Thoracic aorta (tissue), 2 donors: ENCODE data around the gene GABBR2. TPM values are rescaled to one million over a fixed set of nuclear protein-coding genes. Genes with fewer than 3 reads are reported as not detected.

Experiments used
- ATAC-seq: fragments of 150-250 bp; one replicate; pipeline ENCODE4 v1.8.0; 2017; ENCODE audit warnings: low read depth; ENCODE audit not compliant: insufficient number of reproducible peaks, low FRiP score
- DNase-seq: peaks from one replicate; pipeline ENCODE4 v3.0.0-alpha.2; 2020; ENCODE audit warnings: low spot score
- H3K27ac ChIP-seq, 2 donors: fragments of 200-600 bp; sonication (generic); 1 replicate in 1 of 2; 2 replicates in 1 of 2; pipeline ENCODE4 v1.5.1; 2016; ENCODE audit warnings: mild to moderate bottlenecking in 2 of 2, moderate library complexity in 2 of 2
- H3K27me3 ChIP-seq: fragments of 200-600 bp; sonication (generic); replicated peaks from 2 replicates; pipeline ENCODE4 v1.6.0; 2016; ENCODE audit warnings: mild to moderate bottlenecking; ENCODE audit not compliant: insufficient read depth
- H3K36me3 ChIP-seq: fragments of 200-600 bp; sonication (generic); one replicate; pipeline ENCODE4 v1.5.1; 2016
- H3K4me1 ChIP-seq, 2 donors: fragments of 200-600 bp; sonication (generic); 1 replicate in 1 of 2; 2 replicates in 1 of 2; pipeline versions ENCODE4 v1.5.1 to v1.6.0; 2016; ENCODE audit warnings: low read depth in 2 of 2, mild to moderate bottlenecking in 1 of 2; ENCODE audit not compliant: control insufficient read depth in 1 of 2
- H3K4me3 ChIP-seq: fragments of 200-600 bp; sonication (generic); 2 replicates; pipeline ENCODE4 v1.5.1; 2016; ENCODE audit warnings: mild to moderate bottlenecking
- H3K9me3 ChIP-seq: fragments of 200-600 bp; sonication (generic); 2 replicates; pipeline ENCODE4 v1.5.1; 2016
- CTCF ChIP-seq: fragments of 200-600 bp; sonication (generic); IDR thresholded peaks from one replicate; pipeline ENCODE4 v1.5.1; 2019; ENCODE audit warnings: antibody characterized with exemption
- total RNA-seq, 2 donors: library from RNA; depleted of rRNA; stranded (reverse); fragments of >200 nt; gene quantifications; one replicate each; pipeline versions ENCODE4 v1.1.0 to v1.2.3, GENCODE V29; 2016

GABBR2 gene
- total RNA-seq, 2 donors from 2014 or later: not detected

- no peak for TF ChIP-seq CTCF
- H3K9me3 ChIP-seq: no peaks in the 10 kb centered on the region
- no peaks in the 10 kb centered on the region for H3K36me3 ChIP-seq
- DNase-seq (no peak), ATAC-seq (no peak)
- H3K27ac ChIP-seq: no peak overlapping the region
- no peak overlapping the region for H3K4me3 ChIP-seq
- H3K4me1 ChIP-seq: no peaks in the 10 kb centered on the region
- H3K27me3 ChIP-seq: no peaks in the 10 kb centered on the region
Measured at GRCh38 chr9:98603821-98604383, 104.8 kb downstream of the GABBR2 start.

GRCh38 chr9:98602839-98603500 is 105.8 kb downstream of the GABBR2 start:
- Histone ChIP-seq H3K4me1 (no peaks in the 10 kb centered on the region), H3K27ac (no peak overlapping the region), H3K4me3 (no peak overlapping the region), H3K9me3 (no peaks in the 10 kb centered on the region), H3K27me3 (no peaks in the 10 kb centered on the region), H3K36me3 (no peaks in the 10 kb centered on the region)
- no peak for DNase-seq
- no peak for TF ChIP-seq CTCF
- no peak for ATAC-seq

- H3K27ac ChIP-seq: no peak overlapping the region
- no peak for ATAC-seq
- no peaks in the 10 kb centered on the region for H3K27me3 ChIP-seq
- no peak overlapping the region for H3K4me3 ChIP-seq
- DNase-seq: no peak
- H3K36me3 ChIP-seq: no peaks in the 10 kb centered on the region
- peaks cover 0 to 6% of the 10 kb centered on the region in 2 donors for H3K4me1 ChIP-seq
- no peak for TF ChIP-seq CTCF
- no peaks in the 10 kb centered on the region for H3K9me3 ChIP-seq
Measured at GRCh38 chr9:98600631-98601030, 108.1 kb downstream of the GABBR2 start.

- ATAC-seq: no peak
- Histone ChIP-seq H3K27me3 (no peaks in the 10 kb centered on the region), H3K9me3 (no peaks in the 10 kb centered on the region), H3K36me3 (no peaks in the 10 kb centered on the region), H3K27ac (no peak overlapping the region), H3K4me1 (peaks cover 0 to 6% of the 10 kb centered on the region in 2 donors), H3K4me3 (no peak overlapping the region)
- TF ChIP-seq CTCF: no peak
- no peak for DNase-seq
Measured at GRCh38 chr9:98599566-98600216, 109.0 kb downstream of the GABBR2 start.

- Histone ChIP-seq H3K27me3 (no peaks in the 10 kb centered on the region), H3K4me1 (peaks cover 0 to 6% of the 10 kb centered on the region in 2 donors), H3K27ac (no peak overlapping the region), H3K9me3 (no peaks in the 10 kb centered on the region), H3K4me3 (no peak overlapping the region), H3K36me3 (no peaks in the 10 kb centered on the region)
- no peak for DNase-seq
- TF ChIP-seq CTCF: no peak
- ATAC-seq: no peak
Measured at GRCh38 chr9:98598861-98599260, 109.9 kb downstream of the GABBR2 start.
